ENCODE data around the gene HAPLN3. TPM values are rescaled to one million over a fixed set of nuclear protein-coding genes. Genes with fewer than 3 reads are reported as not detected.

HAPLN3 gene
- total RNA-seq, 6 donors from 2014 or later: 1.7 to 23.0 (median 4.6) TPM

GRCh38 chr15:88876573-88876972, 18.8 kb downstream of the HAPLN3 start:
- ATAC-seq (ENCODE audit: low FRiP score in 2 of 2) (no peak), DNase-seq (no peak)
- no peaks in the 10 kb centered on the region for H3K9me3 ChIP-seq
- H3K4me1 ChIP-seq: no peaks in the 10 kb centered on the region
- no peak overlapping the region for H3K27ac ChIP-seq
- no peak for TF ChIP-seq POLR2A (IDR thresholded peaks at IDR 0.05)
- no peak for TF ChIP-seq POLR2AphosphoS5 (IDR thresholded peaks at IDR 0.05)
- no peak for TF ChIP-seq CTCF (IDR thresholded peaks at IDR 0.05)
- TF ChIP-seq EP300 (IDR thresholded peaks at IDR 0.05): no peak
- H3K27me3 ChIP-seq: no peaks in the 10 kb centered on the region
- peaks cover 0 to 3% (median 0%) of the 10 kb centered on the region in 4 donors for H3K36me3 ChIP-seq
- no peak overlapping the region for H3K4me3 ChIP-seq
- 84 to 86% methylated on average over 5 to 10 of the region's 10 CpGs for WGBS, 2 donors

GRCh38 chr15:88874684-88875083, 20.7 kb downstream of the HAPLN3 start:
- Histone ChIP-seq H3K27ac (no peak overlapping the region), H3K4me3 (no peak overlapping the region), H3K4me1 (no peaks in the 10 kb centered on the region), H3K27me3 (no peaks in the 10 kb centered on the region), H3K36me3 (peaks cover 0 to 3% (median 0%) of the 10 kb centered on the region in 4 donors), H3K9me3 (no peaks in the 10 kb centered on the region)
- 27 to 28% methylated on average over 6 of the region's 6 CpGs for WGBS, 2 donors
- no peak for TF ChIP-seq CTCF (IDR thresholded peaks at IDR 0.05)
- no peak for TF ChIP-seq POLR2AphosphoS5 (IDR thresholded peaks at IDR 0.05)
- no peak for TF ChIP-seq POLR2A (IDR thresholded peaks at IDR 0.05)
- no peak for DNase-seq
- no peak for ATAC-seq (ENCODE audit: low FRiP score in 2 of 2)

GRCh38 chr15:88874275-88874674, 21.1 kb downstream of the HAPLN3 start:
- H3K4me1 ChIP-seq: no peaks in the 10 kb centered on the region
- no peak overlapping the region for H3K27ac ChIP-seq
- TF ChIP-seq EP300 (IDR thresholded peaks at IDR 0.05): no peak
- TF ChIP-seq CTCF (IDR thresholded peaks at IDR 0.05): no peak
- TF ChIP-seq POLR2A (IDR thresholded peaks at IDR 0.05): no peak
- TF ChIP-seq POLR2AphosphoS5 (IDR thresholded peaks at IDR 0.05): no peak
- DNase-seq: peak in 1 of 2 donors; percentile 51
- 80 to 81% methylated on average over 15 of the region's 15 CpGs for WGBS, 2 donors
- no peak for ATAC-seq (ENCODE audit: low FRiP score in 2 of 2)
- no peaks in the 10 kb centered on the region for H3K9me3 ChIP-seq
- H3K27me3 ChIP-seq: no peaks in the 10 kb centered on the region
- peaks cover 0 to 3% (median 0%) of the 10 kb centered on the region in 4 donors for H3K36me3 ChIP-seq
- H3K4me3 ChIP-seq: no peak overlapping the region

GRCh38 chr15:88873786-88874185, 21.6 kb downstream of the HAPLN3 start:
- Histone ChIP-seq H3K4me3 (no peak overlapping the region), H3K4me1 (no peaks in the 10 kb centered on the region), H3K9me3 (no peaks in the 10 kb centered on the region), H3K36me3 (peaks cover 0 to 3% (median 0%) of the 10 kb centered on the region in 4 donors), H3K27ac (no peak overlapping the region), H3K27me3 (no peaks in the 10 kb centered on the region)
- TF ChIP-seq CTCF (IDR thresholded peaks at IDR 0.05) (no peak), POLR2A (IDR thresholded peaks at IDR 0.05) (no peak), POLR2AphosphoS5 (IDR thresholded peaks at IDR 0.05) (no peak), EP300 (IDR thresholded peaks at IDR 0.05) (no peak)
- ATAC-seq (ENCODE audit: low FRiP score in 2 of 2) (no peak), DNase-seq (peak in 1 of 2 donors; percentile 62)
- 64 to 86% methylated on average over 5 to 13 of the region's 13 CpGs for WGBS, 2 donors

- Histone ChIP-seq H3K4me1 (no peaks in the 10 kb centered on the region), H3K4me3 (no peak overlapping the region), H3K9me3 (no peaks in the 10 kb centered on the region), H3K27ac (no peak overlapping the region), H3K36me3 (peaks cover 0 to under 1% (median 0%) of the 10 kb centered on the region in 4 donors), H3K27me3 (no peaks in the 10 kb centered on the region)
- DNase-seq (no peak), ATAC-seq (ENCODE audit: low FRiP score in 2 of 2) (no peak)
- WGBS, 2 donors: 65 to 71% methylated on average over 8 to 9 of the region's 9 CpGs
- TF ChIP-seq CTCF (IDR thresholded peaks at IDR 0.05) (no peak), POLR2AphosphoS5 (IDR thresholded peaks at IDR 0.05) (no peak), EP300 (IDR thresholded peaks at IDR 0.05) (no peak), POLR2A (IDR thresholded peaks at IDR 0.05) (no peak)
Measured at GRCh38 chr15:88872706-88873105, 22.6 kb downstream of the HAPLN3 start.

All from upper lobe of left lung (tissue), 6 donors.